GM10248 (cell line): ENCODE data around the gene BTN2A1.

ENCODE experiments used
- CTCF ChIA-PET: fragments of 300-600 bp; sonication (Branson Sonifier 250); formaldehyde crosslinking; extraction: SDS; loops from one replicate; lab custom pipeline; 2021; ENCODE audit warnings: antibody characterized with exemption; lab: Yijun Ruan, JAX
- POLR2A ChIA-PET: fragments of 350-650 bp; sonication (Branson Sonifier 250); formaldehyde crosslinking; extraction: SDS; loops from one replicate; lab custom pipeline; 2020; ENCODE audit warnings: antibody characterized with exemption; lab: Yijun Ruan, JAX
- DNase-seq: peaks from one replicate; pipeline ENCODE4 v3.0.0; 2012; ENCODE audit errors: extremely low spot score
- TF ChIP-seq, protein P1 (sequence below): IDR thresholded peaks from 2 replicates; pipeline ENCODE4 v1.5.1; 2012; ENCODE audit warnings: mild to moderate bottlenecking, low read depth; ENCODE audit errors: extremely low read depth, missing control alignments, control extremely low read depth

The BTN2A1 gene

DNA sequence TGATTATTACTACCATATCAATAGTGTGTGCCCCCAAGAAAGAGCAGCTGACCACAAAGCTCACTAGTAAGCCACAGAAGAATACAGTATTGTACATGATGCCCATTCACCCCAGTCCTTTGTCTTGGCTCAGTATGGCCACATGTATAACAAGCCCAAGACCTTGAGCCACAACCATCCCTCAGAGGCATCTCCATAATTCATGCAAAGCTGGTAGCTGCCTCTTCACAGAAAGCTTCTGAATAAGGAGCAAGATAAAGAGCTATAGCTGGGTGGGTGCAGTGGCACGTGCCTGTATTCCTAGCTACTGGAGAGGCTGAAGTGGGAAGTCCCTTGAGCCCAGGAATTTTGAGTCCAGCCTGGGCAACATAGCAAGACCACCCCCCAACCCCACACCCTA is 37.5 kb downstream of the BTN2A1 start:
- TF ChIP-seq, protein P1, sequence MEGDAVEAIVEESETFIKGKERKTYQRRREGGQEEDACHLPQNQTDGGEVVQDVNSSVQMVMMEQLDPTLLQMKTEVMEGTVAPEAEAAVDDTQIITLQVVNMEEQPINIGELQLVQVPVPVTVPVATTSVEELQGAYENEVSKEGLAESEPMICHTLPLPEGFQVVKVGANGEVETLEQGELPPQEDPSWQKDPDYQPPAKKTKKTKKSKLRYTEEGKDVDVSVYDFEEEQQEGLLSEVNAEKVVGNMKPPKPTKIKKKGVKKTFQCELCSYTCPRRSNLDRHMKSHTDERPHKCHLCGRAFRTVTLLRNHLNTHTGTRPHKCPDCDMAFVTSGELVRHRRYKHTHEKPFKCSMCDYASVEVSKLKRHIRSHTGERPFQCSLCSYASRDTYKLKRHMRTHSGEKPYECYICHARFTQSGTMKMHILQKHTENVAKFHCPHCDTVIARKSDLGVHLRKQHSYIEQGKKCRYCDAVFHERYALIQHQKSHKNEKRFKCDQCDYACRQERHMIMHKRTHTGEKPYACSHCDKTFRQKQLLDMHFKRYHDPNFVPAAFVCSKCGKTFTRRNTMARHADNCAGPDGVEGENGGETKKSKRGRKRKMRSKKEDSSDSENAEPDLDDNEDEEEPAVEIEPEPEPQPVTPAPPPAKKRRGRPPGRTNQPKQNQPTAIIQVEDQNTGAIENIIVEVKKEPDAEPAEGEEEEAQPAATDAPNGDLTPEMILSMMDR, result no peak

DNA sequence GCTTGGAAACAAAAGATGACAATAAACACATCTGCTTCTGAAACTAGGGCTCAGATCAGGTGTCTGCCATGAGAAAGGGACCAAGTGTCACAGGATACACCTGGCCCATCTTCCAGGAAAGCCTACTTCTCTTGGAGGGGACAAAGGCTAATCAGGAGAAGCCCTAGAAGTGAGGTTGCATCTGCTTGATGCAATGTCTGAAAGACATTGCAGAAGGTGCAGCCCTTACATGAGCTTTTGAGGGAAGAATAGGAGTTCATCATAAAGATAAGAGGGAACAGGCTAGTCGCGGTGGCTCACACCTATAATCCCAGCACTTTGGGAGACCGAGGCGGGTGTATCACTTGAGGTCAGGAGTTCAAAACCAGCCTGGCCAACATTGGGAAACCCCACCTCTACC is 39.9 kb downstream of the BTN2A1 start:
- ChIA-PET POLR2A (no interaction called here), CTCF (interaction anchor here (2.1 kb wide), 1 partner anchor 13 kb away, joined by 10 read pairs; no protein-coding TSS in a partner anchor)
- TF ChIP-seq, protein P1, result no peak
- DNase-seq, result no peak

More for the DNA sequence above, 37.5 kb downstream of the BTN2A1 start:
- no peak for DNase-seq
- ChIA-PET CTCF (interaction anchor here (0.9 to 2.2 kb wide), 5 partner anchors 9 to 154 kb away, joined by 3 to 9 read pairs (median 4); no protein-coding TSS in a partner anchor), POLR2A (interaction anchor here (0.6 kb wide), 2 partner anchors 65 to 223 kb away, joined by 4 to 5 read pairs; no protein-coding TSS in a partner anchor)

DNA sequence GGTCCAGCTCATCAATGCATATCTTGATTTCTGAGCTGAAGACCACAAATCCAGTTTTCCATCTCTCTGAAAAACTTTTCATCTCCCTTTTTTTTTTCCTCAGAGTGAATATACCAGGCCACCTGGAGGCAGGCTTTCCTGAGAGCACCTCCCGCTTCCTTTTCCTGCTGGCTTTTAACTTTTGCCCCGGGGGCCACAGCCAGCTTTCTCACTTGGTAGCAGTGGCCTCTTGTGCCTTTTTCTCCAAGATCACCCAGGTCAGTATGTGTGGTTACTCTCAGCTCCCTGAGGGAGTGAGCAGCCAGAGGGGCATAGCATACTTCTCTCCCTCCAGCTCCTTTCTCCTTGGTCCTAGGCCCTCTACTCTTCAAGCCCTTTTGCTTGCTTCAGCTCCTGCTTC is 42.3 kb downstream of the BTN2A1 start, which contains the start of gene BTN1A1:
BTN1A1 (plus strand) TSS at position 202 of the 400 bp plus-strand sequence. CDS start 984 bp downstream, outside the sequence.
- TF ChIP-seq, protein P1, result no peak
- CTCF ChIA-PET, result no interaction called here
- POLR2A ChIA-PET, result no interaction called here

GRCh38 chr6:26501482-26501986 is 43.8 kb downstream of the BTN2A1 start:
- peak; percentile 31 for DNase-seq
- CTCF ChIA-PET, result interaction anchor here (1.2 to 2.0 kb wide), 7 partner anchors 9 to 160 kb away, joined by 3 to 10 read pairs (median 5); no protein-coding TSS in a partner anchor
- POLR2A ChIA-PET, result interaction anchor here (0.6 kb wide), 1 partner anchor 30 kb away, joined by 5 read pairs; no protein-coding TSS in a partner anchor

More for the DNA sequence above, 42.3 kb downstream of the BTN2A1 start, which contains the start of gene BTN1A1:
- no peak for DNase-seq

GRCh38 chr6:26502165-26502564 is 44.4 kb downstream of the BTN2A1 start:
- POLR2A ChIA-PET, result interaction anchor here (0.6 kb wide), 1 partner anchor 30 kb away, joined by 5 read pairs; no protein-coding TSS in a partner anchor
- no peak for DNase-seq
- TF ChIP-seq, protein P1, result no peak
- CTCF ChIA-PET, result interaction anchor here (1.2 to 2.0 kb wide), 5 partner anchors 10 to 17 kb away, joined by 3 to 10 read pairs (median 6); no protein-coding TSS in a partner anchor

More at GRCh38 chr6:26501482-26501986, 43.8 kb downstream of the BTN2A1 start:
- TF ChIP-seq, protein P1, result no peak

DNA sequence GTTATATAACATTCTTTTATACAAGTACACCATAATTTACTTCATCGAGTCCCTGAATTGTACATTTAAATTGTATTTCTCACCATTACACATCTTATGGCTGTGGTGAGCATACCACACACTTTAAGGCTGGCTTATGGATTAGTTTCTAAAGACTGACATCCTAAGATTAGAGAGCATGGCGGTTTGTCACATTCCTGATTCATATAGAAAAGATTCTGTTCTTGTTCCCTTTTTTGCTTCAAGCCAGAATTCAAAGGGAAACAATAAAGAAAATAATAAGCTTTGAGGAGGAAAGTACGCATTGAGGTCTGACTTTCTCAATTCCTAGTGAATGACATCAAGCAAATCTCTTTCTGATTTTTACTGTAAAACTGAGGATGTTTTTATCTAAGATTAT is 44.9 kb downstream of the BTN2A1 start:
- DNase-seq, result no peak
- TF ChIP-seq, protein P1, result no peak
- ChIA-PET POLR2A (no interaction called here), CTCF (interaction anchor here (1.8 to 2.0 kb wide), 3 partner anchors 10 to 18 kb away, joined by 5 to 10 read pairs (median 7); no protein-coding TSS in a partner anchor)
